ENCODE data around the gene RASA3. TPM values are rescaled to one million over a fixed set of nuclear protein-coding genes. Genes with fewer than 3 reads are reported as not detected.

Gene RASA3
- polyA plus RNA-seq, 1 donor from 2014 or later, result 8.5 TPM

DNA sequence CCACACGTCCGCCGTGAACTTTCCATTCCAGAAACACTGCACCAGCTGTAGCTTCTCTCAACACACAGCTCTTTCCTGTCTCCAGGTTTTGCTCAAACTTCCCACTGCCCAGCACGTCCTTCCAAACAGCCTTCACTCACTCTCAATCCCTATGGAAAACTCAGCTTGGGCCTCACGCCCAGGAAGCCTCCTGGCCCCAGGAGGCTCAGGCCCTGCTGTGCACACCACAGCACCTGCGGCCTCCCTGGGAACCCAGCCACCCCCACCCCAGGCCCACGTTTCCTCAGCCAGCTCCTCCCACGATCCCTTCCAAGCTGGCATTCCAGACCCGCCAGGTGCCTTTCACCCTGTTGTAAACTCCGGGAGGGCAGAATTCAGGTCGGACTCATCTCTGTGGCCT lies 193.7 kb downstream of the RASA3 start:
- H3K4me2 ChIP-seq (ENCODE audit: low read length), result no peak overlapping the region
- H3K9me3 ChIP-seq (ENCODE audit: low read length), result no peaks in the 10 kb centered on the region
- no peaks in the 10 kb centered on the region for H3K79me2 ChIP-seq (replicated peaks; ENCODE audit: insufficient read depth, low read length)
- H3K4me3 ChIP-seq (ENCODE audit: low read length), result no peak overlapping the region
- no peak overlapping the region for H3K27ac ChIP-seq (ENCODE audit: low read length)
- no peaks in the 10 kb centered on the region for H3K9me2 ChIP-seq (ENCODE audit: insufficient read depth, low read length)
- no peaks in the 10 kb centered on the region for H3K36me3 ChIP-seq (ENCODE audit: insufficient read depth, low read length)
- H3K27me3 ChIP-seq (ENCODE audit: insufficient read depth, low read depth, low read length), result no peaks in the 10 kb centered on the region
- no peak overlapping the region for H2AFZ ChIP-seq (ENCODE audit: low read depth, low read length)
- TF ChIP-seq TAF1 (IDR thresholded peaks at IDR 0.05; ENCODE audit: low read depth) (no peak), EP300 (conservative IDR thresholded peaks at IDR 0.05; ENCODE audit: poor library complexity, severe bottlenecking) (no peak), MXI1 (conservative IDR thresholded peaks at IDR 0.05; ENCODE audit: poor library complexity, severe bottlenecking) (no peak), POLR2AphosphoS5 (IDR thresholded peaks at IDR 0.05) (no peak), SMC3 (conservative IDR thresholded peaks at IDR 0.05; ENCODE audit: poor library complexity) (no peak), EZH2 (IDR thresholded peaks at IDR 0.05; ENCODE audit: borderline replicate concordance, insufficient read depth, low read length, poor library complexity, severe bottlenecking) (no peak), RAD21 (conservative IDR thresholded peaks at IDR 0.05) (no peak)
- TF ChIP-seq, protein P1, sequence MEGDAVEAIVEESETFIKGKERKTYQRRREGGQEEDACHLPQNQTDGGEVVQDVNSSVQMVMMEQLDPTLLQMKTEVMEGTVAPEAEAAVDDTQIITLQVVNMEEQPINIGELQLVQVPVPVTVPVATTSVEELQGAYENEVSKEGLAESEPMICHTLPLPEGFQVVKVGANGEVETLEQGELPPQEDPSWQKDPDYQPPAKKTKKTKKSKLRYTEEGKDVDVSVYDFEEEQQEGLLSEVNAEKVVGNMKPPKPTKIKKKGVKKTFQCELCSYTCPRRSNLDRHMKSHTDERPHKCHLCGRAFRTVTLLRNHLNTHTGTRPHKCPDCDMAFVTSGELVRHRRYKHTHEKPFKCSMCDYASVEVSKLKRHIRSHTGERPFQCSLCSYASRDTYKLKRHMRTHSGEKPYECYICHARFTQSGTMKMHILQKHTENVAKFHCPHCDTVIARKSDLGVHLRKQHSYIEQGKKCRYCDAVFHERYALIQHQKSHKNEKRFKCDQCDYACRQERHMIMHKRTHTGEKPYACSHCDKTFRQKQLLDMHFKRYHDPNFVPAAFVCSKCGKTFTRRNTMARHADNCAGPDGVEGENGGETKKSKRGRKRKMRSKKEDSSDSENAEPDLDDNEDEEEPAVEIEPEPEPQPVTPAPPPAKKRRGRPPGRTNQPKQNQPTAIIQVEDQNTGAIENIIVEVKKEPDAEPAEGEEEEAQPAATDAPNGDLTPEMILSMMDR (IDR thresholded peaks at IDR 0.05; ENCODE audit: poor library complexity, severe bottlenecking), result no peak
- TF ChIP-seq, protein P2, sequence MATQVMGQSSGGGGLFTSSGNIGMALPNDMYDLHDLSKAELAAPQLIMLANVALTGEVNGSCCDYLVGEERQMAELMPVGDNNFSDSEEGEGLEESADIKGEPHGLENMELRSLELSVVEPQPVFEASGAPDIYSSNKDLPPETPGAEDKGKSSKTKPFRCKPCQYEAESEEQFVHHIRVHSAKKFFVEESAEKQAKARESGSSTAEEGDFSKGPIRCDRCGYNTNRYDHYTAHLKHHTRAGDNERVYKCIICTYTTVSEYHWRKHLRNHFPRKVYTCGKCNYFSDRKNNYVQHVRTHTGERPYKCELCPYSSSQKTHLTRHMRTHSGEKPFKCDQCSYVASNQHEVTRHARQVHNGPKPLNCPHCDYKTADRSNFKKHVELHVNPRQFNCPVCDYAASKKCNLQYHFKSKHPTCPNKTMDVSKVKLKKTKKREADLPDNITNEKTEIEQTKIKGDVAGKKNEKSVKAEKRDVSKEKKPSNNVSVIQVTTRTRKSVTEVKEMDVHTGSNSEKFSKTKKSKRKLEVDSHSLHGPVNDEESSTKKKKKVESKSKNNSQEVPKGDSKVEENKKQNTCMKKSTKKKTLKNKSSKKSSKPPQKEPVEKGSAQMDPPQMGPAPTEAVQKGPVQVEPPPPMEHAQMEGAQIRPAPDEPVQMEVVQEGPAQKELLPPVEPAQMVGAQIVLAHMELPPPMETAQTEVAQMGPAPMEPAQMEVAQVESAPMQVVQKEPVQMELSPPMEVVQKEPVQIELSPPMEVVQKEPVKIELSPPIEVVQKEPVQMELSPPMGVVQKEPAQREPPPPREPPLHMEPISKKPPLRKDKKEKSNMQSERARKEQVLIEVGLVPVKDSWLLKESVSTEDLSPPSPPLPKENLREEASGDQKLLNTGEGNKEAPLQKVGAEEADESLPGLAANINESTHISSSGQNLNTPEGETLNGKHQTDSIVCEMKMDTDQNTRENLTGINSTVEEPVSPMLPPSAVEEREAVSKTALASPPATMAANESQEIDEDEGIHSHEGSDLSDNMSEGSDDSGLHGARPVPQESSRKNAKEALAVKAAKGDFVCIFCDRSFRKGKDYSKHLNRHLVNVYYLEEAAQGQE (IDR thresholded peaks at IDR 0.05; ENCODE audit: borderline replicate concordance), result no peak
- no peaks in the 10 kb centered on the region for H4K20me1 ChIP-seq (ENCODE audit: insufficient read depth)
- H3K9ac ChIP-seq (ENCODE audit: low read length), result no peak overlapping the region
- H3F3A ChIP-seq (ENCODE audit: insufficient read depth, low read length, poor library complexity, severe bottlenecking), result no peaks in the 10 kb centered on the region

DNA sequence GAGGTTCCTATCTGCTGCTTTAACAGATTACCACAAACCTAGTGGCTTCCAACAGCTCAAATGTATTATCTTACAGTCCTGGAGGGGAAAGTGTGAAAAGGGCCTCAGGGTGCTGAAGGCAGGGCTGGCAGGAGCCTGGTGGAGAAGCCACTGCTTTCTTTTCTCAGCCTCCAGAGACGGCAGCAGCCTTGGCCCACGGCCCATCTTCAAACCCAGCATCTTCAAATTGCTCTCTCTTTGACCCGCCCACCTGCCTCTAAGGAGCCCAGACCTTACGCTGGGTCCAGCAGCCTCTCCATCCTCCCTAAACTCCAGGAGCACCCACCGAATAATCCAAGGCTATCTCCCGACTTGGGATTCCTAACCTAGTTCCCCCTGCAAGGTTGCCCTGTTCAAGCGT lies 194.2 kb downstream of the RASA3 start:
- H3F3A ChIP-seq (ENCODE audit: insufficient read depth, low read length, poor library complexity, severe bottlenecking), result no peaks in the 10 kb centered on the region
- H3K27ac ChIP-seq (ENCODE audit: low read length), result no peak overlapping the region
- no peaks in the 10 kb centered on the region for H3K27me3 ChIP-seq (ENCODE audit: insufficient read depth, low read depth, low read length)
- no peak overlapping the region for H3K4me3 ChIP-seq (ENCODE audit: low read length)
- H3K79me2 ChIP-seq (replicated peaks; ENCODE audit: insufficient read depth, low read length), result no peaks in the 10 kb centered on the region
- no peak overlapping the region for H3K4me2 ChIP-seq (ENCODE audit: low read length)
- TF ChIP-seq, protein P1 (IDR thresholded peaks at IDR 0.05; ENCODE audit: poor library complexity, severe bottlenecking), result no peak
- TF ChIP-seq TAF1 (IDR thresholded peaks at IDR 0.05; ENCODE audit: low read depth) (no peak), EP300 (conservative IDR thresholded peaks at IDR 0.05; ENCODE audit: poor library complexity, severe bottlenecking) (no peak), EZH2 (IDR thresholded peaks at IDR 0.05; ENCODE audit: borderline replicate concordance, insufficient read depth, low read length, poor library complexity, severe bottlenecking) (no peak), SMC3 (conservative IDR thresholded peaks at IDR 0.05; ENCODE audit: poor library complexity) (no peak), RAD21 (conservative IDR thresholded peaks at IDR 0.05) (no peak), POLR2AphosphoS5 (IDR thresholded peaks at IDR 0.05) (no peak)
- TF ChIP-seq, protein P2 (IDR thresholded peaks at IDR 0.05; ENCODE audit: borderline replicate concordance), result no peak
- no peaks in the 10 kb centered on the region for H3K9me3 ChIP-seq (ENCODE audit: low read length)
- H4K20me1 ChIP-seq (ENCODE audit: insufficient read depth), result no peaks in the 10 kb centered on the region
- no peaks in the 10 kb centered on the region for H3K9me2 ChIP-seq (ENCODE audit: insufficient read depth, low read length)
- no peak overlapping the region for H3K9ac ChIP-seq (ENCODE audit: low read length)
- no peaks in the 10 kb centered on the region for H3K36me3 ChIP-seq (ENCODE audit: insufficient read depth, low read length)
- no peak overlapping the region for H2AFZ ChIP-seq (ENCODE audit: low read depth, low read length)
